HG03060 (cell line): Measurements from ENCODE around the gene ZDHHC11.
"Not testable (repeated sequence)": the region's sequence is repeated elsewhere in the genome, so short reads cannot be mapped to it uniquely, and the experiment has no call there.

Source experiments
- ATAC-seq: cut with Tn5 transposase; IDR thresholded peaks from one replicate; pipeline ENCODE4 v1.9.1; 2021; ENCODE audit warnings: low read depth, moderate number of reproducible peaks; ENCODE audit not compliant: unreplicated experiment

ZDHHC11 gene

DNA sequence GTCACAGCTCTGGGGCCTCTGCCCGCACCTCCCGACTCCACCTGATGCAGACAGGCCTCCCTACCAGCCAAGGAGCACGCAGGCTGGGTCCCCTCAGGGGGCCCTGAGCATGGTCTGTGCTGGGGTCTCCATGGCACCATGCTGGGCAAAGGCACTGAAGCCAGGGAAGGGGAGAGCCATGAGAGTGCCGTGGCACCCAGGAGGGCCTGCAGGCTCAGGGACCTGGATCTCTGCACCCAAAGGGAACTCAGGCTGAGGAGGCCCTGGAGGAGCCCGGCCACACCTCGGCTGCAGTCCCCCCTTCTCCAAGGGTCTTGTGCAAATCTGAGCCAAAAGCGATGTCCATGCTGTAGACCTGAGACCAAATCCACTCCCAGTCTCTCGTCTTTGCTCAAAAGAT lies 98.8 kb downstream of the ZDHHC11 start:
- ATAC-seq: not testable (repeated sequence)

DNA sequence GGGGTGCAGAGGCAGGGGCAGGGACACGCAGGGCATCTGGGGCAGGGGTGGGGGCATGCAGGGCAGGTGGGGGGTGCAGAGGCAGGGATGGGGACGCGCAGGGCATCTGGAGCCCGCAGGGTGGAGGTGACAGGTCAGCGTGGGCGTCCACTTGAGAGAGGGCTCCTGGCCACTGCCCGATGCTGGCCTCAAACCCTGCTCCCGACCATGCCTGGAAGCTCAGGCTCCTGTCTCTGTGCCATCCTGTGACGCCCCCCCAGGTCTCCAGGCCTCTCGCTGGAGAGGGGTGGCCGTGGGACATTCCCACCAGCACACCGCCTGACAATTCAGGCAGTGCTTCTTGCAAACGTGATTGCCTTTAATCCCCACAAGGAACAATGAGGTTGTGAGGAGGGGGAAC lies 99.3 kb downstream of the ZDHHC11 start:
- ATAC-seq: no peak

- not testable (repeated sequence) for ATAC-seq
Observed at GRCh38 chr5:750226-750625, 100.6 kb downstream of the ZDHHC11 start.

DNA sequence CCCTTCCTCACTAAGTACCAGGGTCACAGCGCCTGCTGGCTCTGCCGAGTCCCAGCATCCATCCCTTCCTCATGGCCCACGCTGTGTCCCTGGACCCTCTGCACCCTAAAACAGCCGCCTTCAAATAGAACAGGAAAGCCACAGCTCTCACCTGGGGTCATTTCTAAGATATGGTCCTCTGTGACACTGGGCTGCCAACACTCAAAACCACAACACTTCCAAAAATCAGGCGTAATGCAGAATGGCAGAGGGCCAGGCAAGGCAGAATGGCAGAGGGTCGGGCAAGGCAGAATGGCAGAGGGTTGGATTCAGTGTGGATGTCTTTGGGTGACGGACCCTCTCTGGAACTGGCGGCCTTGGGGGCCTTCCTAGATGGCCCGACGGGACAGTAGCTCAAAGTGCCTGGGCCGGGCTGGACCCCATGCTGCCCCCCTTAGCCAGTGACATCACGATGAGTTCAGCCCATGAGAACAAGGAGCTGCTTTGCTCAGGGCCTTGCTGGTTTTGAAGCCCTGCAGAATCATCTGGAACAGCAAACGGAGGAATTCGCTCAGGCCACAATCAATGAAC lies 101.6 kb downstream of the ZDHHC11 start:
- no peak for ATAC-seq

DNA sequence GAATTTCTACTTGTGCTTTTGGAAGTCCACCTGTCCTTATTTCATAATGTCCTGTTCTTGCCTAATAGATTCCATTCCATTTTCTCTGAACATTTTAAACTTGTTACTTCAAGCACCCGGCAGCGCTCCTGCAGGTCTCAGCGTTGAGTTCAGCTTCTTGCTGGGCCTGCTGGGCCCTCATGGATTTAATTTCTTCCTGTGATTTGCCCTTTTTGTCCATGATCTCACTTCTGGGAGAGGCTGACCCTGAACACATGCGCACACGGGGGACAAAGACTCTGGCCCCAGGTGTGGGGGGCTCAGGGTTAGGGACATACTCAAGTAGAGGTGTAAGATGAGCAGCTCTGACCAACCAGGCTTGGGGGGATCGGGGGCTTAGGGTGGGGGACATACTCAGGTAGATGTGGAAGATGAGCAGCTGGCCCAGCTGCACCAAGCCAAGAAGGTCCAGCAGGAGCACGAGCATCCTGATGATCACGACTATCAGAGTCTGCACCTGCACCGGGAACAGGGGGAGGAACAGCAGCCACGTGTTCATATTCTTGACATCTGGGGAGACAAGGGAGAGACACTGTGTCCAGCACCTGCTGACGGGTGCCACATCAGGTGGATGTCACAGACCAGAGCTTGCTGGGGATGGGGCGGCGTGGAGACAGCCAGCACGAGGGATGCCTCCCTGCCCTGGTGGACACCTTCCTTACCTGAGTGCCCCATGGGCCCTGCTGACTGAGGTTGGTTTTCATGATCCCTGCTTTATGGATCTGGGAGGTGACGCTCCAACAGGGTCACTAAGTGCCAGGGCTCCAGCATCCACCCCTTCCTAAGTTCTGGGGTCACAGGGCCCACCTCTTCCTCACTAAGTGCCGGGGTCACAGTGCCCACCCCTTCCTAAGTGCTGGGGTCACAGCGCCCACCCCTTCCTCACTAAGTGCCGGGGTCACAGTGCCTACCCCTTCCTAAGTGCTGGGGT lies 102.5 kb downstream of the ZDHHC11 start:
- ATAC-seq: not testable (repeated sequence)

DNA sequence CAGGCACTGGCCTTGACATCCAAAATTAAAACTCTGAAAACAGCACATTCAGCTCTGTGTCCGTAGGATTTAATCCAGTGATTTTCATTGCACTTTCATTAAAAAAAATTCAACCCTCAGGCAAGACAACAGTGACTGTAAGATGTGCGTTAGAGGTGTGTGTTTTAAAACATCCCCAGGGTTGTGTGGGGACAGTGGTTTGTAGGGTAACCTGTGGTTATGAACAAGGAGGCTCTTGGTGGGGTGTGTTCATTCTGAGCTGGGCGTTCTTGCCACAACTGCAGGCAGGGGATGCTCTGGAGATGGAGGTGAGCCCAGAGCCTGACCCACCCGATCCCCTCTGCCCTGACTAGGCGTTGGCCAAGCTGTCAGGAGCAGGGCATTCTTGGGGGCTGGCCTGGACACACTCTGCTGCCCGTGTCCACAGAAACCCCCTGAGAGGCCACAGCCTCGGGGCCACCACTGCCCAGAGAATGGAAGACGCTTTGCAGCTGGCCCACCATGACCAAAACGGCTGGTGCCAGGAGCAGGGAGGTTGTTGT lies 103.4 kb downstream of the ZDHHC11 start:
- not testable (repeated sequence) for ATAC-seq

- no peak for ATAC-seq
Observed at GRCh38 chr5:746258-746761, 104.5 kb downstream of the ZDHHC11 start.
